ENCODE data around the gene KCNMA1. TPM values are rescaled to one million over a fixed set of nuclear protein-coding genes. Genes with fewer than 3 reads are reported as not detected.

The KCNMA1 gene
- total and polyA plus RNA-seq, 10 donors = 9.3 to 114 (median 51.5) TPM

- no peaks in the 10 kb centered on the region for H3K4me1 ChIP-seq
- no peak overlapping the region for H3K27ac ChIP-seq
- H3K36me3 ChIP-seq = no peaks in the 10 kb centered on the region
- intact Hi-C loops (cut with DNase I; ENCODE audit: low total_unique reads) = no loop called here
- no peak for DNase-seq
- WGBS, 5 donors = 63 to 70% (median 65%) methylated on average over 6 of the region's 6 CpGs
- no peak overlapping the region for H3K4me3 ChIP-seq
- H3K27me3 ChIP-seq (replicated peaks in 1 of 7) = peaks cover 0 to 56% (median 0%) of the 10 kb centered on the region in 7 donors
- TF ChIP-seq CTCF (IDR thresholded peaks at IDR 0.05 in 8 of 11, conservative IDR thresholded peaks at IDR 0.05 in 3 of 11) = no peak
- no peak for TF ChIP-seq POLR2A (IDR thresholded peaks at IDR 0.05)
- no peak for TF ChIP-seq POLR2AphosphoS5 (IDR thresholded peaks at IDR 0.05)
- no peaks in the 10 kb centered on the region for H3K9me3 ChIP-seq
Observed at GRCh38 chr10:77377678-77378352, 259.8 kb downstream of the KCNMA1 start.

GRCh38 chr10:77377034-77377433 lies 260.6 kb downstream of the KCNMA1 start:
- DNase-seq = no peak
- intact Hi-C loops (cut with DNase I; ENCODE audit: low total_unique reads) = no loop called here
- H3K4me1 ChIP-seq = no peaks in the 10 kb centered on the region
- H3K27ac ChIP-seq = no peak overlapping the region
- TF ChIP-seq CTCF (IDR thresholded peaks at IDR 0.05 in 8 of 11, conservative IDR thresholded peaks at IDR 0.05 in 3 of 11) (no peak), POLR2A (IDR thresholded peaks at IDR 0.05) (no peak)
- H3K4me3 ChIP-seq = no peak overlapping the region
- 64 to 77% (median 70%) methylated on average over 5 of the region's 5 CpGs for WGBS, 5 donors
- H3K27me3 ChIP-seq (replicated peaks in 1 of 7) = peaks cover 0 to 51% (median 0%) of the 10 kb centered on the region in 7 donors
- no peaks in the 10 kb centered on the region for H3K9me3 ChIP-seq
- H3K36me3 ChIP-seq = no peaks in the 10 kb centered on the region

- Histone ChIP-seq H3K27ac (no peak overlapping the region), H3K9me3 (peaks cover 0 to 6% (median under 1%) of the 10 kb centered on the region in 8 donors), H3K27me3 (replicated peaks in 1 of 7) (peaks cover 0 to 35% (median 0%) of the 10 kb centered on the region in 7 donors), H3K4me1 (no peaks in the 10 kb centered on the region), H3K36me3 (no peaks in the 10 kb centered on the region), H3K4me3 (no peak overlapping the region)
- DNase-seq = no peak
- WGBS, 5 donors = 85 to 100% (median 89%) methylated on average over 2 of the region's 2 CpGs
- intact Hi-C loops (cut with DNase I; ENCODE audit: low total_unique reads) = no loop called here
- TF ChIP-seq CTCF (IDR thresholded peaks at IDR 0.05 in 8 of 11, conservative IDR thresholded peaks at IDR 0.05 in 3 of 11) = no peak
- TF ChIP-seq POLR2AphosphoS5 (IDR thresholded peaks at IDR 0.05) = no peak
- no peak for TF ChIP-seq POLR2A (IDR thresholded peaks at IDR 0.05)
Observed at GRCh38 chr10:77374189-77374656, 263.4 kb downstream of the KCNMA1 start.

GRCh38 chr10:77371848-77372799 lies 265.5 kb downstream of the KCNMA1 start:
- 67 to 72% (median 71%) methylated on average over 7 of the region's 7 CpGs for WGBS, 5 donors
- intact Hi-C loops (cut with DNase I; ENCODE audit: low total_unique reads) = no loop called here

More at GRCh38 chr10:77371848-77372799, 265.5 kb downstream of the KCNMA1 start:
- Histone ChIP-seq H3K9me3 (peaks cover 0 to 22% (median 6%) of the 10 kb centered on the region in 8 donors), H3K36me3 (no peaks in the 10 kb centered on the region), H3K27ac (no peak overlapping the region), H3K4me1 (no peaks in the 10 kb centered on the region), H3K4me3 (no peak overlapping the region), H3K27me3 (replicated peaks in 1 of 7) (peaks cover 0 to 14% (median 0%) of the 10 kb centered on the region in 7 donors)
- no peak for DNase-seq
- TF ChIP-seq POLR2AphosphoS5 (IDR thresholded peaks at IDR 0.05) = no peak
- TF ChIP-seq POLR2A (IDR thresholded peaks at IDR 0.05) = no peak
- TF ChIP-seq CTCF (IDR thresholded peaks at IDR 0.05 in 8 of 11, conservative IDR thresholded peaks at IDR 0.05 in 3 of 11) = no peak
